HL-60 (cell line): ENCODE results near the gene FOXO3.
"Not testable (repeated sequence)": the region's sequence is repeated elsewhere in the genome, so short reads cannot be mapped to it uniquely, and the experiment has no call there.

Source experiments
- DNase-seq, 2 experiments: peaks; one replicate each; pipeline ENCODE4 v3.0.0-alpha.2; 2010 to 2020; ENCODE audit warnings: low read depth in 1 of 2, low spot score in 1 of 2
- H3K27ac ChIP-seq: fragments of 250-450 bp; sonication (Bioruptor Pico); replicated peaks from 2 replicates; pipeline ENCODE4 v1.5.1; 2020; ENCODE audit warnings: mild to moderate bottlenecking, moderate library complexity
- H3K27me3 ChIP-seq: fragments of 250-450 bp; sonication (Bioruptor Pico); 2 replicates; pipeline ENCODE4 v1.5.1; 2021; ENCODE audit warnings: mild to moderate bottlenecking, moderate library complexity; ENCODE audit not compliant: insufficient read depth, poor library complexity, severe bottlenecking
- H3K4me3 ChIP-seq: replicated peaks from 2 replicates; pipeline ENCODE4 v1.5.1; 2011; ENCODE audit warnings: mild to moderate bottlenecking, control low read depth, low read length; ENCODE audit not compliant: insufficient read depth
- GABPA ChIP-seq: IDR thresholded peaks from 2 replicates; pipeline ENCODE4 v1.6.1; 2012; ENCODE audit warnings: low read depth
- POLR2AphosphoS5 ChIP-seq: IDR thresholded peaks from 2 replicates; pipeline ENCODE4 v1.6.1; 2012; ENCODE audit warnings: low read depth
- SPI1 ChIP-seq: IDR thresholded peaks from 2 replicates; pipeline ENCODE4 v1.6.1; 2012; ENCODE audit warnings: low read depth, mild to moderate bottlenecking, borderline replicate concordance
- TF ChIP-seq, protein P1 (sequence below): IDR thresholded peaks from 2 replicates; pipeline ENCODE4 v1.6.1; 2012; ENCODE audit warnings: low read depth; ENCODE audit not compliant: insufficient replicate concordance
- TF ChIP-seq, protein P2 (sequence below): IDR thresholded peaks from one replicate; pipeline ENCODE4 v1.5.1; 2011; ENCODE audit warnings: low read length, control low read depth, inconsistent platforms; ENCODE audit not compliant: insufficient read depth

The FOXO3 gene

DNA sequence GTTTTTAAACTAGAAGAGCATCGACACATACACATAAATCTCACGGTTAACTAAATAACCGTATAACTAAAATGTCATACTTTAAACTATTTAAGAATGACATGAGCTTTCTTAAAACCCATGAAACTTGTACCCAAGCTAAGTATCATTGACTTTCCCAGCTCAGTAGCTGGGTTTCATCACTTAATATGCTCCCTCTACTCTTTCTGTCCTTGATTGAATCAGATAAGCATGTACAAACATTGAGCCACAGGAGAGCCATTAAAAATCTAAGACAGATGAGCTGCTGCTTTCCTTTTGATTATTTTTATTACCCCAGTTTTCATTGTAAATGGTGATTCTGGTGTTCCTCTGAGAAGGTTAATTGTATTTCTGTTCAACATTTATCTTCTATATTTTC is 115.8 kb downstream of the FOXO3 start:
- Histone ChIP-seq H3K4me3 (no peak overlapping the region), H3K27me3 (no peaks in the 10 kb centered on the region), H3K27ac (no peak overlapping the region)
- no peak for DNase-seq
- TF ChIP-seq, protein P1, sequence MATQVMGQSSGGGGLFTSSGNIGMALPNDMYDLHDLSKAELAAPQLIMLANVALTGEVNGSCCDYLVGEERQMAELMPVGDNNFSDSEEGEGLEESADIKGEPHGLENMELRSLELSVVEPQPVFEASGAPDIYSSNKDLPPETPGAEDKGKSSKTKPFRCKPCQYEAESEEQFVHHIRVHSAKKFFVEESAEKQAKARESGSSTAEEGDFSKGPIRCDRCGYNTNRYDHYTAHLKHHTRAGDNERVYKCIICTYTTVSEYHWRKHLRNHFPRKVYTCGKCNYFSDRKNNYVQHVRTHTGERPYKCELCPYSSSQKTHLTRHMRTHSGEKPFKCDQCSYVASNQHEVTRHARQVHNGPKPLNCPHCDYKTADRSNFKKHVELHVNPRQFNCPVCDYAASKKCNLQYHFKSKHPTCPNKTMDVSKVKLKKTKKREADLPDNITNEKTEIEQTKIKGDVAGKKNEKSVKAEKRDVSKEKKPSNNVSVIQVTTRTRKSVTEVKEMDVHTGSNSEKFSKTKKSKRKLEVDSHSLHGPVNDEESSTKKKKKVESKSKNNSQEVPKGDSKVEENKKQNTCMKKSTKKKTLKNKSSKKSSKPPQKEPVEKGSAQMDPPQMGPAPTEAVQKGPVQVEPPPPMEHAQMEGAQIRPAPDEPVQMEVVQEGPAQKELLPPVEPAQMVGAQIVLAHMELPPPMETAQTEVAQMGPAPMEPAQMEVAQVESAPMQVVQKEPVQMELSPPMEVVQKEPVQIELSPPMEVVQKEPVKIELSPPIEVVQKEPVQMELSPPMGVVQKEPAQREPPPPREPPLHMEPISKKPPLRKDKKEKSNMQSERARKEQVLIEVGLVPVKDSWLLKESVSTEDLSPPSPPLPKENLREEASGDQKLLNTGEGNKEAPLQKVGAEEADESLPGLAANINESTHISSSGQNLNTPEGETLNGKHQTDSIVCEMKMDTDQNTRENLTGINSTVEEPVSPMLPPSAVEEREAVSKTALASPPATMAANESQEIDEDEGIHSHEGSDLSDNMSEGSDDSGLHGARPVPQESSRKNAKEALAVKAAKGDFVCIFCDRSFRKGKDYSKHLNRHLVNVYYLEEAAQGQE = no peak
- no peak for TF ChIP-seq SPI1
- TF ChIP-seq POLR2AphosphoS5 = no peak
- TF ChIP-seq, protein P2, sequence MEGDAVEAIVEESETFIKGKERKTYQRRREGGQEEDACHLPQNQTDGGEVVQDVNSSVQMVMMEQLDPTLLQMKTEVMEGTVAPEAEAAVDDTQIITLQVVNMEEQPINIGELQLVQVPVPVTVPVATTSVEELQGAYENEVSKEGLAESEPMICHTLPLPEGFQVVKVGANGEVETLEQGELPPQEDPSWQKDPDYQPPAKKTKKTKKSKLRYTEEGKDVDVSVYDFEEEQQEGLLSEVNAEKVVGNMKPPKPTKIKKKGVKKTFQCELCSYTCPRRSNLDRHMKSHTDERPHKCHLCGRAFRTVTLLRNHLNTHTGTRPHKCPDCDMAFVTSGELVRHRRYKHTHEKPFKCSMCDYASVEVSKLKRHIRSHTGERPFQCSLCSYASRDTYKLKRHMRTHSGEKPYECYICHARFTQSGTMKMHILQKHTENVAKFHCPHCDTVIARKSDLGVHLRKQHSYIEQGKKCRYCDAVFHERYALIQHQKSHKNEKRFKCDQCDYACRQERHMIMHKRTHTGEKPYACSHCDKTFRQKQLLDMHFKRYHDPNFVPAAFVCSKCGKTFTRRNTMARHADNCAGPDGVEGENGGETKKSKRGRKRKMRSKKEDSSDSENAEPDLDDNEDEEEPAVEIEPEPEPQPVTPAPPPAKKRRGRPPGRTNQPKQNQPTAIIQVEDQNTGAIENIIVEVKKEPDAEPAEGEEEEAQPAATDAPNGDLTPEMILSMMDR = no peak
- TF ChIP-seq GABPA = no peak

DNA sequence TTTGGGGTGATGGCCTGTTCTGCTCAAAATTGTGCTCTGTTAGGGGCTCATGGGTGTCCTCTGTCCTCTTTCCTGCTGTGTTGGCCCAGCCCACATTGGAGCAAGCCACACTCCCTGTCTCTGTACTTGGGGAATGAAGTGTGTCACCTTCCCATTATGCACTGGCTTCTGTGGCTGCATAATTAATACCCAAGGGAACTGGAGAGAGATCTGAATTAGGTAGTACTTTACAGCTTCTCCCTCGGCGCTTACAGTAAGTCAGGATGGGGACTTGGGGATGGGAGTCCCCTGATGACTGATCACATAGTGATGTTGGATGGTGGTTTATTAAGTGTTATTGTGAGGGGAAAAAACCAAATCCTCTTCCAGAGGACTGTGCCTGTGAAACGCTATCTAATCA is 116.6 kb downstream of the FOXO3 start:
- DNase-seq = no peak
- H3K27me3 ChIP-seq = no peaks in the 10 kb centered on the region
- no peak for TF ChIP-seq GABPA
- TF ChIP-seq POLR2AphosphoS5 = no peak
- TF ChIP-seq SPI1 = no peak
- TF ChIP-seq, protein P2 = no peak
- TF ChIP-seq, protein P1 = no peak
- H3K27ac ChIP-seq = no peak overlapping the region
- H3K4me3 ChIP-seq = no peak overlapping the region

DNA sequence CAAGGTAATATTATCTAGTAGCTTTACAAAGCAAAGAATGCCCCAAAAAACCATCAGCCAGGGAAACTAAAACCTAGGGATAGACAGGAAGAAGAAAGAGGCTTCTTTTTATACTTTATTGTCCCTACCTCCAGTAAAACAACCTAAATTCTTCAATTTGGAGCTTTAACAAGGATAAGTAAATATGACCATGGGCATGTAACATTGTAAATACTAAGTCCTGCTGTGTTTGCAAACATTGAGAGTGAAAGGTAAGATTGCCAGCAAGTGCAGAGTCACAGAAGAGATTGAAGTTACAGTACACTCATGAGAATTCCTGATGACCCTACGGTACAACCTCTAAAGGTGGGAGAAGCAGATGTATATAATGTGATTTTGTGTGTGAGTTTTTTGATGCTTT is 117.2 kb downstream of the FOXO3 start:
- Histone ChIP-seq H3K27ac (no peak overlapping the region), H3K4me3 (no peak overlapping the region), H3K27me3 (no peaks in the 10 kb centered on the region)
- DNase-seq = no peak
- no peak for TF ChIP-seq SPI1
- TF ChIP-seq, protein P2 = no peak
- no peak for TF ChIP-seq GABPA
- no peak for TF ChIP-seq POLR2AphosphoS5
- TF ChIP-seq, protein P1 = no peak

DNA sequence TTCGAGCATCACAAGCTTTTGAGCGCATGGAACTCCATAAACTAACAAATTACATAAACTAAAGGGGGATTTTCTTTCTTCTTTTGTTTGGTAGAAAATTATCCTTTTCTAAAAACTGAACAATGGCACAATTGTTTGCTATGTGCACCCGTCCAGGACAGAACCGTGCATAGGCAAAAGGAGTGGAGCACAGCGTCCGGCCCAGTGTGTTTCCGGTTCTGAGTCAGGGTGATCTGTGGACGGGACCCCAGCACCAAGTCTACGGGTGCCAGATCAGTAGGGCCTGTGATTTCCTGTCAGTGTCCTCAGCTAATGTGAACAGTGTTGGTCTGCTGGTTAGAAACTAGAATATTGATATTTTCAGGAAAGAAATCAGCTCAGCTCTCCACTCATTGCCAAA is 119.6 kb downstream of the FOXO3 start:
- H3K4me3 ChIP-seq, H3K27ac ChIP-seq, H3K27me3 ChIP-seq, DNase-seq: not testable (repeated sequence)

DNA sequence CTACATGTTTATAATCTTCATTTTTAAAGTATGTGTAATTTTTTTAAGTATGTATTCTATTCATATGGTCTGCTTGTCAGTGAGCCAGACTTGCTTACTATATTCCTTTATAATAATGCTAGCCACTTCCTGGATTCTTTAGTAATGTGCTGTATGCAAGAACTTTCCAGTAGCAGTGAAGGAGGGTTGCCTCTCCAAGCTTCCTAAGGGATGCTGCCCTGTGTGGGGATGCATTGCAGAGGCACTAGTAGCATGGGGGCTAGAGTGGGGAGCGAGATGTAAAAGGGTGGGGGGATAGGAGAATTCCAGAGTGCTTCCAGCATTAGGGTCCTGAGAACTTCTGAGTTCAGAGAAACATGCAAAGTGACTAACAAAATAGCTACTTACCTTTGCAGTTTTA is 121.0 kb downstream of the FOXO3 start:
- not testable (repeated sequence) for H3K27ac ChIP-seq

DNA sequence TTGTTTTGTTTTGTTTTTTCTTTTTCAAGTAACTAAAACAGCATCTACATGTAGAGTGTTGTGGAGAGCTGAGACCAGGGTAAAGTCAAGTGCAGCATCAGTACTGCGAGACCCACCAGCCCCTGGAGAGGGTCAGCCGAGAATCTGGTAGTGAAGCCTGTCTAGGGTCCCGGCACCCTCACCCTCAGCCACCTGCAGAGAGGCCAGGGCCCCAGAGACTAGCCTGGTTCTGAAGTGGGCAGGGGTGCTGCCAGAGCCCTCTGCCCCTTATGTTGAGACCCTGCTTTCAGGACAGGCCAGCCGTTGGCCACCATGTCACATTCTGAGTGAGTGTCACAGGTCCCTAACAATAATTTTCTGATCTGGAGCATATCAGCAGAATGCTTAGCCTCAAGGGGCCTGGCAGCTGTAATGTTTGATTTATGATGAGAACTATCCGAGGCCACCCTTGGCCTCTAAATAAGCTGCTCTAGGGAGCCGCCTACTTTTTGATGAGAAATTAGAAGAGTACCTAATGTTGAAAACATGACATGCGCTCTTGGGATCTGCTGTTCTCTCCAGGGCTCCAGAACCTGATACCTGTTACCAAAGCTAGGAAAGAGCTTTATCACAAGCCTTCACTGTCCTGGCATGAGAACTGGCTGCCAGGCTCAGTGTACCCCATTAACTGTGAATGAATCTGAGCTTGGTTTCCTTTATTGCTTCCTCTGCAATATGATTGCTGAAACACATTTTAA is 121.8 kb downstream of the FOXO3 start:
- not testable (repeated sequence) for H3K27ac ChIP-seq, DNase-seq

More for the DNA sequence above, 121.0 kb downstream of the FOXO3 start:
- H3K4me3 ChIP-seq, H3K27me3 ChIP-seq, DNase-seq: not testable (repeated sequence)

More for the DNA sequence above, 121.8 kb downstream of the FOXO3 start:
- H3K4me3 ChIP-seq, H3K27me3 ChIP-seq: not testable (repeated sequence)
